ENCODE data around the gene SLC5A6. TPM values are rescaled to one million over a fixed set of nuclear protein-coding genes. Genes with fewer than 3 reads are reported as not detected.

SLC5A6 gene
- total and polyA plus RNA-seq, 2 of the 4 experiments (the other 2 are of a cell fraction): 28.8 to 34.2 TPM

GRCh38 chr2:27155069-27155520 is 57.0 kb downstream of the SLC5A6 start:
- no peak overlapping the region for H4K8ac ChIP-seq (ENCODE audit: low read depth in 2 of 2, low read length in 2 of 2)
- H3K79me1 ChIP-seq (ENCODE audit: low read depth in 1 of 2, low read length in 2 of 2): no peaks in the 10 kb centered on the region
- H2BK15ac ChIP-seq (ENCODE audit: low read depth, low read length): no peak overlapping the region
- CTCF ChIA-PET: no interaction called here
- dilution Hi-C loops (cut with HindIII; ENCODE audit: low sequenced_read_pairs, unreplicated experiment) (no loop called here), in situ Hi-C loops (cut with MboI; ENCODE audit: low sequenced_read_pairs) (no loop called here), intact Hi-C loops (cut with micrococcal nuclease) (no loop called here)
- no peak overlapping the region for H3K27ac ChIP-seq (ENCODE audit: insufficient read depth, low read length)
- H3K9me1 ChIP-seq (ENCODE audit: insufficient read depth, low read length): no peaks in the 10 kb centered on the region; the same call in 1 of the 2 replicates
- H3K14ac ChIP-seq (replicated peaks; ENCODE audit: low read depth, low read length): no peak overlapping the region
- BruUV-seq (replicated peaks): no TSS peak
- H4K20me1 ChIP-seq (ENCODE audit: insufficient read depth, low read length): no peaks in the 10 kb centered on the region; the same call in 1 of the 2 replicates
- no peak overlapping the region for H2AK9ac ChIP-seq (replicated peaks; ENCODE audit: low read depth, low read length, poor library complexity)
- H4K91ac ChIP-seq (ENCODE audit: insufficient read depth, low read depth, low read length): no peak overlapping the region
- no peak overlapping the region for H2BK20ac ChIP-seq (ENCODE audit: low read depth, low read length)
- H3K23ac ChIP-seq (ENCODE audit: low read depth, low read length): no peak overlapping the region
- no peak overlapping the region for H3K4me3 ChIP-seq (ENCODE audit: insufficient read depth, low read depth, low read length)
- no peak overlapping the region for H2AFZ ChIP-seq (replicated peaks; ENCODE audit: low read length, poor library complexity)
- WGBS, 2 experiments (ENCODE audit: extremely low coverage in 2 of 2, insufficient read length in 1 of 2): 100% methylated on average over 2 of the region's 9 CpGs; no CpG with 5 or more reads in 1 of the 2 experiments
- no peak for TF ChIP-seq RAD21 (IDR thresholded peaks at IDR 0.05; ENCODE audit: low read length)
- TF ChIP-seq MAFK (IDR thresholded peaks at IDR 0.05; ENCODE audit: low read depth, low read length): no peak
- no peak for TF ChIP-seq RCOR1 (IDR thresholded peaks at IDR 0.05; ENCODE audit: insufficient replicate concordance, low read length)
- no peak for TF ChIP-seq POLR2A (IDR thresholded peaks at IDR 0.05; ENCODE audit: low read depth, low read length)
- TF ChIP-seq MXI1 (IDR thresholded peaks at IDR 0.05; ENCODE audit: borderline replicate concordance, low read depth, low read length): no peak
- TF ChIP-seq BHLHE40 (IDR thresholded peaks at IDR 0.05; ENCODE audit: low read depth, low read length): no peak
- TF ChIP-seq SMC3 (IDR thresholded peaks at IDR 0.05; ENCODE audit: low read depth, low read length): no peak
- TF ChIP-seq, protein P1, sequence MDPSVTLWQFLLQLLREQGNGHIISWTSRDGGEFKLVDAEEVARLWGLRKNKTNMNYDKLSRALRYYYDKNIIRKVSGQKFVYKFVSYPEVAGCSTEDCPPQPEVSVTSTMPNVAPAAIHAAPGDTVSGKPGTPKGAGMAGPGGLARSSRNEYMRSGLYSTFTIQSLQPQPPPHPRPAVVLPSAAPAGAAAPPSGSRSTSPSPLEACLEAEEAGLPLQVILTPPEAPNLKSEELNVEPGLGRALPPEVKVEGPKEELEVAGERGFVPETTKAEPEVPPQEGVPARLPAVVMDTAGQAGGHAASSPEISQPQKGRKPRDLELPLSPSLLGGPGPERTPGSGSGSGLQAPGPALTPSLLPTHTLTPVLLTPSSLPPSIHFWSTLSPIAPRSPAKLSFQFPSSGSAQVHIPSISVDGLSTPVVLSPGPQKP (IDR thresholded peaks at IDR 0.05; ENCODE audit: borderline replicate concordance, low read depth, low read length): no peak
- no peak for TF ChIP-seq USF2 (IDR thresholded peaks at IDR 0.05; ENCODE audit: low read depth, low read length)
- TF ChIP-seq NFE2L2 (IDR thresholded peaks at IDR 0.05; ENCODE audit: low read depth, low read length): no peak
- TF ChIP-seq RFX5 (IDR thresholded peaks at IDR 0.05; ENCODE audit: low read depth, low read length): no peak
- no peak for TF ChIP-seq MAZ (IDR thresholded peaks at IDR 0.05; ENCODE audit: borderline replicate concordance, low read depth, low read length)
- H2BK5ac ChIP-seq (ENCODE audit: low read depth, low read length, poor library complexity, severe bottlenecking): no peak overlapping the region
- no peak overlapping the region for H3K4ac ChIP-seq (ENCODE audit: low read depth, low read length)
- H2AK5ac ChIP-seq (ENCODE audit: low read depth, low read length): no peak overlapping the region
- no peak overlapping the region for H2BK120ac ChIP-seq (ENCODE audit: low read depth, low read length)
- DNase-seq: no peak
- H3K4me2 ChIP-seq (ENCODE audit: low read depth, low read length): no peak overlapping the region
- H3K18ac ChIP-seq (ENCODE audit: low read depth, low read length): no peak overlapping the region
- H3K4me1 ChIP-seq (ENCODE audit: control insufficient read depth, insufficient read depth, low read length): no peaks in the 10 kb centered on the region
- H3K9ac ChIP-seq (ENCODE audit: low read depth, low read length): no peak overlapping the region
- H3K27me3 ChIP-seq (ENCODE audit: control insufficient read depth, insufficient read depth, low read length): peaks cover 27% of the 10 kb centered on the region
- no peak overlapping the region for H4K5ac ChIP-seq (ENCODE audit: low read depth, low read length)
- H3K56ac ChIP-seq (ENCODE audit: extremely low read depth, insufficient read depth, low read length): no peak overlapping the region
- no peaks in the 10 kb centered on the region for H3K9me3 ChIP-seq (ENCODE audit: control insufficient read depth, insufficient read depth, low read length)
- POLR2A ChIA-PET (ENCODE audit: unreplicated experiment): no interaction called here
- no peaks in the 10 kb centered on the region for H3K36me3 ChIP-seq (ENCODE audit: control insufficient read depth, insufficient read depth, low read length)
- ATAC-seq (ENCODE audit: low read depth): no peak

All from IMR-90 (cell line).